HG02938 (cell line): Measurements from ENCODE around the gene FADS3.

Experiments used
- ATAC-seq: cut with Tn5 transposase; IDR thresholded peaks from one replicate; pipeline ENCODE4 v1.9.1; 2021; ENCODE audit warnings: mild to moderate bottlenecking, moderate library complexity; ENCODE audit not compliant: unreplicated experiment

The FADS3 gene

GRCh38 chr11:61900251-61900650 lies 8.9 kb upstream of the FADS3 start:
- ATAC-seq, result no peak

- ATAC-seq, result no peak
Measured at GRCh38 chr11:61899146-61899841, 7.9 kb upstream of the FADS3 start.

- no peak for ATAC-seq
Measured at GRCh38 chr11:61898247-61898582, 6.9 kb upstream of the FADS3 start.

GRCh38 chr11:61897387-61898246 lies 6.3 kb upstream of the FADS3 start:
- ATAC-seq, result no peak

- no peak for ATAC-seq
Measured at GRCh38 chr11:61896665-61897386, 5.5 kb upstream of the FADS3 start.

- no peak for ATAC-seq
Measured at GRCh38 chr11:61895718-61896059, 4.3 kb upstream of the FADS3 start.

GRCh38 chr11:61895046-61895717 lies 3.8 kb upstream of the FADS3 start:
- ATAC-seq, result no peak

GRCh38 chr11:61893981-61894380 lies 2.6 kb upstream of the FADS3 start:
- ATAC-seq, result no peak

GRCh38 chr11:61892085-61892370 lies 683 bp upstream of the FADS3 start:
- ATAC-seq, result peak; percentile 24

GRCh38 chr11:61890529-61891330 lies 615 bp downstream of the FADS3 start:
- ATAC-seq, result peak; percentile 8

GRCh38 chr11:61889831-61890230 lies 1.5 kb downstream of the FADS3 start:
- no peak for ATAC-seq

GRCh38 chr11:61888590-61888989 lies 2.8 kb downstream of the FADS3 start:
- no peak for ATAC-seq

- no peak for ATAC-seq
Measured at GRCh38 chr11:61887839-61888494, 3.4 kb downstream of the FADS3 start.

GRCh38 chr11:61886643-61887042 lies 4.7 kb downstream of the FADS3 start:
- ATAC-seq, result no peak

- no peak for ATAC-seq
Measured at GRCh38 chr11:61885784-61886580, 5.4 kb downstream of the FADS3 start.

GRCh38 chr11:61885166-61885778 lies 6.1 kb downstream of the FADS3 start:
- ATAC-seq, result no peak

GRCh38 chr11:61883947-61884346 lies 7.4 kb downstream of the FADS3 start:
- no peak for ATAC-seq

- no peak for ATAC-seq
Measured at GRCh38 chr11:61883327-61883726, 8.0 kb downstream of the FADS3 start.

- ATAC-seq, result no peak
Measured at GRCh38 chr11:61882879-61883278, 8.5 kb downstream of the FADS3 start.
